GM18511 (cell line): ENCODE data around the gene RNF207.

Experiments used
- ATAC-seq: cut with Tn5 transposase; IDR thresholded peaks from one replicate; pipeline ENCODE4 v1.9.1; 2021; ENCODE audit warnings: mild to moderate bottlenecking, moderate library complexity; ENCODE audit not compliant: unreplicated experiment

Gene RNF207

DNA sequence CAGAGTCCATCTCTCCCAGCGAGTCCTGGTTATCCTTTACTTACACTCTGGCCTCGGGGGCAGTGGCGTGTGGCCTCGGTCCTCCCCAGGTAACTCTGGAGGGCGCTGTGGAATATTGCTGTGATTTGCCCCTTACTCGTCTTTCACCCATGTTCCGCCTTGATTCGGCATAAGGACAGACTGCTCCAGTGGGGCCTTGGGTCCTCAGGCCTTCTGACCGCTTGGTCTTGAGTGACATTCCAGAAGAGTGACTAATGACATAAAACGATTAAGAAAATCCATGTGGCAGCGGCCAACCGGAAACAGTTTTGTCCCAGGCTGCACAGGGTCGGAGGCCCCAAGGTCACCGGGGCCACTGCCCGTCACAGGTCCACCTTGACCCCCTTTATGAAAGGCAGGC is 18.8 kb downstream of the RNF207 start:
- no peak for ATAC-seq

DNA sequence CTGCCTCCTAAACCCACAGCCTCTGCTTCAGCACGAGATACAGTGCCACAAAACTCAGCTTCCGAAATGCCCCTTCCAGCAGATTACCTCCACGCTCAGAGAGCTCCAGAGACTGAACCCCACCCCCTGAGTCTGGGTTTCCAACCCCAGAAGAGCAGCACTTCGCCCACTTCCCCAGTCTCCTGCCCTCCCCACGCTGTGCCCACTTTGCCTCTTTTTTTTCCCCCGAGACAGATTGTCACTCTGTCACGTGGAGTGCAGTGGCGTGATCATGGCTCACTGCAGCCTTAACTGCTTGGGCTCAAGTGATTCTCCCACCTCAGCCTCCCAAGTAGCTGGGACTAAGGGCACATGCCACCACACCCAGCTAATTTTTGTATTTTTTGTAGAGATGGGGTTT is 19.7 kb downstream of the RNF207 start:
- ATAC-seq, result no peak

DNA sequence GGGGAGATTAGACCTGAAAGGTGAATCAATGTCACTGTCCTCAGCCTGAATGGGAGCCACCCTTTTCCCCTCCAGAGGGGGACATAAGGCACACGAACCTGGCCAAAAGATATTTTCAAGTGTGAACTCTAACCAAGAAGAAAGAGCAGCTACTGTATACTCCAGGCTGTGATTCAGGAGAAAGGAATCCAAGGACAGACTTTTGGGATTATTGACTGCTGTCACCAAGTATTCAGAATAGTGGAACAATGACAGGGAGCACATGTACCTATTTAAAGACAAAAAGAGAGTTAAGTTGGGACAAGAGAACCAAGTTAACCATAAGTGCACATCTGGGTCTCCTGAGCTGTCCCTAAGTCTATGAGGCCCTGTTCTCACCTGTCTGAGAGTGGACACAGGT is 27.5 kb downstream of the RNF207 start:
- no peak for ATAC-seq

DNA sequence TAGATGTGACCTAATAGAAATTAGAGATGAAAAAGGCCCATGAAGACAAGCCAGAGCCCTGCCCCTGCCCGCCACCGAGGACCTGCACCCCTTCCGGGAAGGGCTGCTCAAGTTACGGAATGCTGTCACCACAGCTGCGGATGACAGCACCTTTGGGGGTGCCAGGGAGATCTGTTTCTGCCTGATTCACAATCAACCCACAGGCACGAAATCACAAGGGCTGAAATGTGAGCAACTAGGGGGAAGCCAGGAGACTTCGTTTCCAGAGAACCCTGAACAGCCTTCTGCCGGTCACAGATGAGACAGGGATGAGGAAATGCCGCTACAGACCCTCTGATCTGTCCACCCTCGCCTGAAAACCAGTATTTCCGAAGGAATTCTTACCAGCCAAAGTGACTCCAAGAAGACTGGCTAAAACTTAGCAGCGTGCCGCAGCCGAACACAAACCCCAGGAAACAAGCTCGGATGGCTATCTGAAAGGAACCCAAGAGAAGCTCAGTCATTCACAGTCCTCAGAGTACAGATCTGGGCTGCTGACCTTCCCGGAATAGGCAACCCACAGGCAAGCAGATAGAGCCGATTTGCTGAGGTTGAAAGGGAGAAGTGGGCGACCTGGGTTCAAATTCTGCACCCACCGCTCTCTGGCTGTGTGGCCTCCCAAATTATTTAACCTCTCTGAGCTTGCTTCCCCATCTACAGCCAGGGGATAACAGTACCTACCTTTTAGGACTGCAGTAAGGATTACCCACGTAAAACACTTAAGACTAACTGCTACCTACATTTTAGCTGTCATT is 28.8 kb downstream of the RNF207 start:
- no peak for ATAC-seq

DNA sequence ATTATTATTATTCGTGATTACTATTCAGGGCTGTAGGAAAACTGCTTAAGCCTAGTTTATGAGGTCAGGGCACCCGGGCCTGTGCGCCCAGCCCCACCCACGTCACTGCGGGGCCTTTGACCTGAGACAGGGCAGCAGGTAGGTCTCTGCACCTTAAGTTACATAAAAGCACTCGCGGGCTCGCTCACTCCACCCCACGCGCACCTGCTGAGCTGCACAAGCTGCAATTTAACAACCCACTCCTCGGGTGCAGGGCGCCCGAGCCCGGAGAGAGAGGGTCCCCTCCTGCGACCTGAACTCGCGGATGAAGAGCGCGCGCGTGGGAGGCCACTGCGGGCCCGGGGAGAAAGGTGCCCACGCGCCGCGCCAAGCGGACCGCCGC is 29.4 kb downstream of the RNF207 start:
- peak; percentile 28 for ATAC-seq

DNA sequence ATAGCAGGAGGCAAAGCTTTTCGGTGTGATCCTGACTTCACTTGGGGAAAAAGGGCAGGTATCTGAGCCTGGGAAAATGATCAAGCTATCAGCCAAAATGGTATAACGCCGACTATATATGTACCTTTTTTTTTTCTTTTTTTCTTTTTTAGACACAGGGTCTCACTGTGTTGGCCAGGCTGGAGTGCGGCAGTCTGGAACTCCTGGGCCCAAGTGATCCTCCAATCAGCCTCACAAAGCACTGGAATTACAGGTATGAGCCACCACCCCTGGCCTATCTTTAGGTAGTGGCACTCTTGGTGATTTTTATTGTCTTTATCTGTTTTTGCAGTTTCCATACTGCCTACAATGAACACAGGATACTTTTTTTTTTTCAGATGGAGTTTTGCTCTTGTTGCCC is 31.2 kb downstream of the RNF207 start:
- ATAC-seq, result no peak

DNA sequence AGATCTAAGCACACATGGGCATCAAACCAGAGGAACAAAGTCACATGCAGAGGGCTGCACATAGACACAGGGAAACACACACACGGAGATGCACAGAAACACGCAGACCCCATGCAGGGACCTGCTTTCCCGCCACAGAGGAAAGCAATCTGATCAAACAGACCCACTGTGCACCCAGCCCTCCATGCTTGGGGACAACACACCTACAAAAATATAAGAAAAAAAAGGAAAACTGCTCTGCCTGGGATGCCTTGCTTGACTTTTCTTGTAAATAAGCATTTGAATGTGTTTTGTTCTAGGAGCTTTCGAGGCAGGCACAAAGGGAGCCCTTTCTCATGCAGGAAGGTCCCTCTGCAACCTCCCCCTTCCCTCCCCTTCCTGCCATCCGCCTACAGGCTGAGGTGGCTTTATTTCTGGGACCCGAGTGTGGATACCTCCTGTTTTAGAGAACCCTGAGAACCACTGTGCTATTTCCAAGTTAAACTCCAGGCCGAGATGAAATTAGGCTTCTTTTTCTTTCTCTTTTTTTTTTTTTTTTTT is 33.4 kb downstream of the RNF207 start:
- no peak for ATAC-seq

DNA sequence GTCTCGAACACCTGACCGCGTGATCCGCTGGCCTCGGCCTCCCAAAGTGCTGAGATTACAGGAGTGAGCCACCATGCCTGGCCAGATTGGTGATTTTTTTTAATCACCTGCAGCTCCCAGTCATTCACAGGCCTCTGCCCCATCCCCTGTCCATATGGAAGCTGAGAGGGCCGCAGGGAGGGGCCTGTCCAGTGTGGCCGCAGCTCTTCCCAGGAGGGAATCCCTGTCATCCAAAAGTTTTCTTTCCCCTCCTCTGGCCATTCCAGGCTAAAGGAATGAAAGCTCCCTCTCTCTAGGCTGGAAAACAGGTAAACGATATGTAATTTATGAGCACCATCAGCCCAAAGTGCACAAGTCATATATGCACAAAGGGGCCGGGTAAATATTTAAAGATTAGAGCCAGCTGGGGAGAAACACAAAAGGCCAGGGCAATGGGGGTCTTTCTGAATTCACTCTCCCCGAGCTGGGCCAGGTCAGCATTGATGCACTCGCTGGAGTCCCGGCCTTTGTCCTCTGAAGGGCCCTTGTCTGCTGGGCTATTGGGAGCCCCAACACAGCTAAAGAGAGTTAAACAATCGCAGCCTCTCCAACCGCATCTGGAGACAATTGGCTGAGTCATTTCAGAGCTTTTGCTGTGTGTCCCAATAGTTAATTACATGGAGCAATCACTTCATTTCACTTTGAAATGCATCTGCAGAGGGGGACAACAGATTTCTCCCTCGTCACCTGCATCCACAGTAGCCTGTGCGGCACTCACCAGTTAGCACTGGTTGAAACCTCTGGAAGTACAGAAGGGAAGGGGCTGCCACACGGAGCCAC is 34.2 kb downstream of the RNF207 start:
- no peak for ATAC-seq

DNA sequence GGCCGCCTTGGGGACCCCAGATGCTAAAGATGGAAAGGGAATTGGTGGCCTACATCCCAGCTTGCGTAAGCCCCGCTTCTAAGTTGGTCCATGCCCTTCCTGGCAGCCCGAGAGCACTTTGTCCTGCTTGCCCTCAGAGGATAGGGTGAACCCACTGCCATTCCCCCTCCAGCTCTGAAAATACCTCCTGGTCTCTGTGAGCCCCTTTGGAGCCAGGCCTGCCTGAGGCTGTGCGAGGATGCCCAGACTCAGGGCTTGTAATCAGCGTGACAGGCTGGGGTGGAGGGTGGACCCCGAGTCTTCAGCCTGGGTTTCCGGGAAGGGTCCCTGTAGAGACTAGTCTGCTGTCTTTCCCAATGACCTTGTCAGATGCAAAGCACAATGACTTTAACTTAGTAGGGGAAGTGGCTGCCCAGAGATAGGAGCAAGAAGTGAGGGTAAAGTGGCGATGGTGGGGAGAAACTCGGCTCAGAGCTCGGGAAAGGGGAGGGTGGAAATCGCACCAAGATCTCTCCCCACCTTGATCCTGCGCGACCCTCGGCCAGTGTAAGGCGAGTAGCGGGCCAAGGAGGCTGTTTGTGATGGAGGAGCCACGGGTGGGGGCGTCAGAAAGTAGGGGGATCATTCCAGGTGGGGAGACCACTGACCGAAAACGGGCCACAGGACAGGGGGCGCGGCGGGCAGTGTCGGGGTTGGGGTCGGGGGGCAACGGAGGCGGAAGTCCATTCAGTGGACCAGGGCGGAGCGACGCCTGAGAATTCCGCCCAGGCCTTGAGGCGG is 35.4 kb downstream of the RNF207 start:
- no peak for ATAC-seq

DNA sequence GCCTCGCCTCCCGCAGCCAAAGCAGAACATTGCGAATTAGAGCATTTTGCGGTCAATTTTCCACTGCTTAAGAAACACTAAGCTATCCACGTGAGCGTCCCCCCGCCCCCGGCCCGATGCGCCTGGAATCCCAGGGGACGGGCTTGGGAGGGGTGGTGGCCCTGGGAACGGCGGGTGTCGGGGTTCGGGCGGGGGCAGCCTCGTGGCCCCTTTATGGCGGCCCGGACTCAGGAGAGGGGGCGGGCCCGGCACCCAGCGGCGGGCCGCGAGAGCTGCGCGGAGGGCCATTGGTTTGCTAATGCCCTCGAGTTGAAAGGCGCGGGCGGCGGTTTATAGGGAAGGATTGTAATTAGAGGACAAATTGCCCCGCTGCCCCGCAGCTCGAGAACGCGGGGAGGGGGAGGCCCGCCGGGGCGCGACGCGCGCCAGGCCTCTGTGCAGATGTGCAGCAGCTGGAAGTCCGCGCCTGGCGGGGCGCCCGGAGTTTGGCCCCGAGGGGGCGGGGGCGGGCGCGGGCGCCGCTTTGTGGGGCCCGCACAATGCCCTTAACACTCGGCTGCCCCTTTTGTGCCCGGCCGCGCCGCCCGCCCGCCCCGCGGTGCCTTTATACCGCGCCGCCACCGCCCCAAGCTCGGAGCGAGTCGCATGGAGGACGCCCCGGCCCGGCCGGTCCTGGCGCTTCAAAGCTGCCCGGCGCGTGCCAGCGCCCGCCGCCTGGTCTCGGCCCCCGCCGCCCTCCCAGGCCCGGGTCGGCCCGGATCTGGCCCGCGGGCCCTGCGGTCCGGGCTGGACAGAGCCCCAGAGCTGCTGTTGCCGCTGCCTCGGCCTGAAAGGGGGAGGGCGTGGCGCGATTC is 36.2 kb downstream of the RNF207 start:
- ATAC-seq, result no peak

DNA sequence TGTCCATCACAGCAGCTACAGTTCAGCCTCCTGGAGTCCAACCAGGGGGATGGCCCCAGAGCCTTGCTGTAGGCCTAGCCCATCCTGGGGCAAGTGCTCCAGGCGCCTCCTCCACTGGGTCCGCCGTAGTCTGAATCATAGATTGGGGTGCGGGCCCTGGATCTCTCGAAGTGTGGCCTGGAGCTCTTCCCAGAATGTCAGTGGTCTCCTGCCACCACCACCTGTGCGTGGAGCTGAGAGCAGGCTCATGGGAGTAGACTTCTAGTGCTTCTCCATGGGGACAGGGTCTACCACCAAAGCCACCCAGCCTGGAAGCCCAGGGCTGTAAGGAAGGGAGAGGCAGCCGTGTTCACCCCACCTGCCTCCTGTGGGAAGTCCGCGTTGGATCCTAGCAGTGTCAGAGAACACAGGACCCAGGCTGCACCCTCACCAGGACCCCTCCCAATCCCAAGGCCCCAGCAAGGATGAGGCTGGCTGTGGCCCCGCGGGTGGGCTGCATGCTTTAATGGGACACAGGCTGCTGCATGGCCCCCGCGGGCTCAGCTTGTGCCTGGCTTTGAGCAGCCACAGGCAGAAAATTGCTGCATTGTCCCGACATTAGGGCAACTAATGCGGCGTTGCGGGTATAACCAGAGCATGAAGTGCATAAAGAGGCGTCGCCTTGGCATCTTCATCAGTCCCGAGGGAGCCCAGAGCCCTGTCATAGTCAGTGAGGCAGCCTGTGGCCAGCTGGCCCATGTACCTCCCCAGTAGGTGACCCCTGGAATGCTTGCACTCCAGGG is 37.3 kb downstream of the RNF207 start:
- no peak for ATAC-seq

DNA sequence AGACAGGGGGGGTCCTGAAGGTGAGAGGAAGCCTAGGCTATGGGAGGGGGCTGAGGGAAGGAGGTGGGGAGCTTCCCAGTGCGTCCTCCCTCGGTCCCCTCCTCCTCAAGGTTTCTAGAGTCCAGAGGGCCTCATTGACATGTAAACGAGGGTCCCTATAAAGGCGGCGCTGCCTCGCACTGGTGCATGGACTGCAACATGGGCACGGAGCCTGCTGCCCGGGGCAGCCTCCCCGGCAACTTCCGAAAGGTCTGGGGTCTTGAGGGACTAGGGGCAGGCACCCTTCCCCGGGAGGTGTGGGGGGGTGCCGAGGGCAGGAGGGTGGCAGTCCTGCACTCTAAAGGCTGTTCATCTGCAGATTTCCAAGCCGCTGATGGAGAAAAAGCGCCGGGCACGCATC is 38.1 kb downstream of the RNF207 start, which contains the start of gene HES3:
Gene HES3 (plus strand): TSS at position 187 of the 400 bp plus-strand sequence. CDS start 187 bp downstream, at position 374.
- no peak for ATAC-seq

DNA sequence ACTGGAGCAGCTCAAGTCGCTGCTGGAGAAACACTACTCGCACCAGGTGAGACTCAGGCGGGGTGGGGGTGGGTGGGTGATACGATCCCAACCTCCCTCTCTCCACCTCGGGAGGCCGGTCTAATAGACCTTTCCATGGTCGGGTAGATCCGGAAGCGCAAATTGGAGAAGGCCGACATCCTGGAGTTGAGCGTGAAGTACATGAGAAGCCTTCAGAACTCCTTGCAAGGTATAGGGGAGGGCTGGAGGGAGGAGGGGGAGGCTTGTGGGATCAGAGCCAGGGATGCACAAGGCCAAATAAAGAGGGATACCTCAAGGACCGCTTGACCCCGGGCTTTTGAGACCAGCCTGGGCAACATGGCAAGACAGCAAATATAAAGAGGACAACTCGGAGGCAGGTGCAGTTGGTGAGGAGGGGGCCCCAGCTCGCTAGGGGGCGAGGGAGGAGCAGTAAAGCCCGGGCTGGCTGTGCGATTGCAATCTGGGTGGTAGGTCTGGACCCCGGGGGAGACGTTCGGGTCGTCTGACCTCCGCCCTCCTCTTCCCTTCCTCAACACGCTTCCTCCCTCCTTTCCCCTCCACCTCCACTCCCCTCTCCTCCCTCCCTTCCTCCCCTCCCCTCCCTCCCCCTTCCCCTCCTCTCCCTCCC is 38.6 kb downstream of the RNF207 start:
- no peak for ATAC-seq

DNA sequence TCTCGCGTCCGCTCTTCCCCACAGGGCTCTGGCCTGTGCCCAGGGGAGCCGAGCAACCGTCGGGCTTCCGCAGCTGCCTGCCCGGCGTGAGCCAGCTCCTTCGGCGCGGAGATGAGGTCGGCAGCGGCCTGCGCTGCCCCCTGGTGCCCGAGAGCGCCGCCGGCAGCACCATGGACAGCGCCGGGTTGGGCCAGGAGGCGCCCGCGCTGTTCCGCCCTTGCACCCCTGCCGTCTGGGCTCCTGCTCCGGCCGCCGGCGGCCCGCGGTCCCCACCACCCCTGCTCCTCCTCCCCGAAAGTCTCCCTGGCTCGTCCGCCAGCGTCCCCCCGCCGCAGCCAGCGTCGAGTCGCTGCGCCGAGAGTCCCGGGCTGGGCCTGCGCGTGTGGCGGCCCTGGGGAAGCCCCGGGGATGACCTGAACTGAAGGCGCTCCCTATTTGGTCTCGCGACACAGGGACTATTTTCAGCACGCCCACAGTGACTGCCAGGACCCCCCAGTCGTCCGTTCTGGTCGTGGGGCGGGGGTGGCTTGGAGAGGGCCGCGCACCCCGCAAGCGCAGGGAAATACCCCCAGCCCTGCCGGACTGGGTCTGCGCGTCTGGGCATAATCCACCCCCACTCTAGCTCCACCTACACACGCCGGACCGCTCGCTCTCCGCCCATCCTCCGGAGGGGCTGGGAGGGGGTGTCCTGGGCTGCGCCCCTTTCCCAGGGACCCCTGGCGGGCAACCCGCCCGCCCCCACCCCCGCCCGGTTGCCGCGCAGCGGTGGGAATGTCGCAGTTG is 39.4 kb downstream of the RNF207 start:
- peak; percentile 59 for ATAC-seq

DNA sequence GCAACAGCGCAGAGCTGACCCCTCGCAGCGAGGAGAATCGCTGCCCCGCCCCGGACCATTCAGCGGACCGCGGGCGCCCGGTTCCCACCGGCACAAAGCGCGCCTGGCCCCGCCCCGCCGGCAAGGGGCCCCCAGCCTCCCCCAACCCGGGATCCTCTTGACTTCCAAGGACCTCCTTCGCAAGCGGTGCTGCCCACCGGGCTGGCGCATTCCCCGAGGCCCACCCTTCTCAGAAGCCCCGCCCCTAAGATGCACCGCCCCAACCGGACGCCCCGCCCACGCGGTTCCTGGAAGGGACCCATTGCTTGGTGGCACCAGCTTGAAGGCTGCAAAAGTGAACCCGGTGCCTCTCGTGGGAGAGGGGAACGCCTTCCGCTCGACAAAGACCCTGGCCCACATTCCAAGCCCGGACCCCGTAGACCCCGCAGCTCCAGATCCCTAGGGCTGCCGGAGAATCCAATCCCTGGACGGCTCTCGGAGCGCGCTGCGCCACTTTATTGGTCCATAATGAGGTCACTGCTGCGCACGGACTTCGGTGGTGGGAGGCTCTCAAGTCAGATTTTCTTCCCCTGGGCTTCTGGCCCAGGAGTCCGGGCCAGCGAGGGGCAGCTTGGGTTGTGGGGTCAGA is 40.1 kb downstream of the RNF207 start:
- ATAC-seq, result no peak

DNA sequence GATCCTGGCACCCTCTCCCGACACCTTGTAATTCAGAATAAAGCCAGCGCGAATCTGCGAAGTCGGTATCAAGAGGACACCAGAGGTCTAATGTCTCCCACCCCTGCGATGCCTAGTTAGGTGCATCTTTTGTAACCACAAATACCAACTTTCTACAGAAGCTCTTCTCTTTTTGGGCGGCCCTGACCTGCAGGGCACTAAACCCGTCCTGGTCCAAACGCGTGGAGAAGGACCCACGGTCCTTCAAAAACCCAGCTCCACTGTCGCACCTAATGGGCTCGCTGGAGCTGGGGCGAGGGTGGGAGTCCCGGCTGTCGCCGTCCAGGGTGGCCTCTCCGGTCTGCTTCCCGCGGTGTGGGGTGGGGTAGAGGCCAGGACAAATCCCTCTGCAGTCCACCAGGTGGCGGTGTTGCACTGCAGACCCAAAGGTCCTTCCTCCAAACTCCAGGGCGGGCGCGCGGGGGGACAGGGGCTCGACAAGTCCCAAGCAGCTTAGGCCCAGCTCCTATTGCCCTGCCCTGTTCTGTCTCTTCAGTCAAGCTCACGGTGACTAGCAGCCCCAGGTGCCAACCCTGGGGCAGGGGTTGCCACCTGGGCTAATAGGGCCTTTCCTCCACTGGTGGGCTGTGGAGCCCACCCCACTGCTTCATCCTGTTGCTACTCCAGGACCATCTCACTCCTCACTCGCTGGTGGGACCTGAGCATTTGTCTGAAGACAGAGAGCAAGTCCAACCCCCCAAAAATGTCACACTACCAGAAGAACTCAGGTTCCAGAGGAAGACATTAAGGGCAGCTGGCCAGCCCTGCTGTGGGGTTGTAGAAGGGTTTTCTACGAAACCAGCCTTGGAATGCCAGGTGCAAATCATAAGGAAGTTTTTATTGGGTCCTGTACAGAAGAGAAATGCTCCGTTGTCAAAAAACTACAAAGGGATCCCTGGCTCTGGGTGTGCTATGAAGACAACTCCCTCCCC is 40.9 kb downstream of the RNF207 start:
- no peak for ATAC-seq

DNA sequence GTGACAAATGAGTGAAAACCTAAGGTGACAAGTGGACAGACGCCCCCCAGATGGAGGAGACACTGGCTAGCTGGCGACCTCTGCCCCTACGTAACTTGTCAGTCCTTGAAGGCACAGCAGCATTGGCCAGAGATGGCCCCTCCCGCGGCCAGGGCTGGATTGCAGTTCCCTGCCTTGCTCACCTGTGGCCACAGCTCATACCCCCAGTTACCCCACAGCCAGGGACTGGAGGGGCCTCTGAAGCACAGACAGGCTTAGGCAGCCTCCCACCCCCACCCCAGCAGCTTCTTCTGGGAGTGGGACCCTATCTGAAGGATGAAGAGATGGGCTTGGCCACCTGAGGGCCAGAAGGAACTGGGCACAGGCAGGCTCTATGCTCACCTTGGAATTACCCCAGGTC is 41.7 kb downstream of the RNF207 start:
- ATAC-seq, result no peak
